Natural killer cell (primary cell): ENCODE measurements around the gene PVR. TPM values are rescaled to one million over a fixed set of nuclear protein-coding genes. Genes with fewer than 3 reads are reported as not detected.

ENCODE experiments used
- ATAC-seq, 3 donors: fragments of 150-1000 bp in 2 of 3; fragments of 200-7000 bp in 1 of 3; cut with Tn5 transposase; 1 replicate in 1 of 3; 2 replicates in 2 of 3; pipeline ENCODE4 v1.10.0; 2021; ENCODE audit warnings: mild to moderate bottlenecking in 2 of 3, moderate library complexity in 2 of 3
- DNase-seq, 2 donors: peaks; one replicate each; pipeline versions ENCODE4 v3.0.0 to v3.0.0-alpha.2; 2013 to 2021; ENCODE audit warnings: mixed read lengths in 1 of 2
- H3K27ac ChIP-seq: one replicate; pipeline ENCODE4 v1.5.1; 2013; ENCODE audit warnings: mild to moderate bottlenecking, low read length
- H3K27me3 ChIP-seq: one replicate; pipeline ENCODE4 v1.6.1; 2013; ENCODE audit warnings: low read length; ENCODE audit not compliant: control insufficient read depth, insufficient read depth
- H3K36me3 ChIP-seq: one replicate; pipeline ENCODE4 v1.6.1; 2013; ENCODE audit warnings: low read length; ENCODE audit not compliant: control insufficient read depth, insufficient read depth
- H3K4me1 ChIP-seq: one replicate; pipeline ENCODE4 v1.6.1; 2013; ENCODE audit warnings: low read length; ENCODE audit not compliant: control insufficient read depth, insufficient read depth
- H3K4me3 ChIP-seq: one replicate; pipeline ENCODE4 v1.5.1; 2013; ENCODE audit warnings: low read length
- H3K9me3 ChIP-seq: one replicate; pipeline ENCODE4 v1.6.1; 2013; ENCODE audit warnings: low read length; ENCODE audit not compliant: control insufficient read depth, insufficient read depth
- H3K27ac Mint-ChIP-seq, 2 donors: one replicate each; pipeline ENCODE4 v1.8.0; 2022; ENCODE audit warnings: mild to moderate bottlenecking in 2 of 2, mixed read lengths in 2 of 2, moderate library complexity in 1 of 2
- H3K27me3 Mint-ChIP-seq, 2 donors: one replicate each; pipeline ENCODE4 v1.8.0; 2022; ENCODE audit warnings: low read depth in 2 of 2, mixed read lengths in 2 of 2
- H3K36me3 Mint-ChIP-seq: one replicate; pipeline ENCODE4 v1.8.0; 2022; ENCODE audit warnings: mixed read lengths
- H3K4me1 Mint-ChIP-seq, 2 donors: one replicate each; pipeline ENCODE4 v1.8.0; 2022; ENCODE audit warnings: mixed read lengths in 2 of 2
- H3K4me3 Mint-ChIP-seq: one replicate; pipeline ENCODE4 v1.8.0; 2022; ENCODE audit warnings: mild to moderate bottlenecking, moderate library complexity, mixed read lengths
- H3K9me3 Mint-ChIP-seq, 2 donors: one replicate each; pipeline ENCODE4 v1.8.0; 2022; ENCODE audit warnings: mixed read lengths in 2 of 2
- CTCF ChIP-seq: fragments of 200-600 bp; IDR thresholded peaks from one replicate; pipeline ENCODE4 v1.8.0; 2022; ENCODE audit warnings: antibody characterized with exemption
- WGBS: methylation state at CpG from one replicate; pipeline ENCODE4 v1.1.7; 2013; ENCODE audit warnings: missing lambda C conversion rate; ENCODE audit not compliant: insufficient coverage; 5-methylcytosine and 5-hydroxymethylcytosine counted together
- intact Hi-C: fragments of 100-400 bp; cut with micrococcal nuclease; formaldehyde crosslinking; loops from one replicate; pipeline ENCODE4 v1.14.2; 2022
- total RNA-seq, 4 donors: library from RNA; stranded (reverse); fragments of 120-200 nt in 1 of 4; gene quantifications; one replicate each; pipeline versions ENCODE4 v1.2.3 to v1.2.4, GENCODE V29; 2013 to 2022

PVR gene
- total RNA-seq, 3 donors from 2014 or later (not counting 1 experiment from before 2014, with no cell fraction given) = 6.6 to 12.6 (median 7.9) TPM

DNA sequence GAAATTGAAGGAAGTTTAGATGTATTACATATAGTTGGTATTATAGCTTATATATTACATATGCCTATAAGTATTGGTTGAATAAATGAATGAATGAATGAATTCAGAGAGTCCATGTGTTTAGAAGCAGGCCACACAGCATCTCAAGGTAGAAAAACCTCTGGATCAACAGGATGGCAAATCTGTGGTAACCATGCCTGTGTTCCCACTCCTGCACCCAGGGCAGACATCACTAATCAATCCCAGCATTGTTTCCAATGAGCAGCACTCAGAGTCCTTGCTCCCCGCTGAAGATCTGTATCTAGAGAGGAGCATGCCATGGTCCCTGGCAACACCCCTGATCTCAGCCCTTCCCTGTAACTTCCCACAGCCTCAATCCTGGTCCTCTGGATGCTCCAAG, 28.5 kb downstream of the PVR start:
- Mint-ChIP-seq H3K9me3 (no peaks in the 10 kb centered on the region), H3K4me3 (no peak overlapping the region), H3K36me3 (no peaks in the 10 kb centered on the region), H3K27ac (no peak overlapping the region), H3K4me1 (no peaks in the 10 kb centered on the region), H3K27me3 (no peaks in the 10 kb centered on the region)
- no peak for TF ChIP-seq CTCF
- intact Hi-C loops = no loop called here
- H3K27ac ChIP-seq = no peak overlapping the region
- no peak for DNase-seq
- H3K36me3 ChIP-seq = no peaks in the 10 kb centered on the region
- no peaks in the 10 kb centered on the region for H3K27me3 ChIP-seq
- ATAC-seq = no peak
- H3K9me3 ChIP-seq = no peaks in the 10 kb centered on the region
- H3K4me3 ChIP-seq = no peak overlapping the region
- no peaks in the 10 kb centered on the region for H3K4me1 ChIP-seq
- 78% methylated on average over 1 of the region's 1 CpG for WGBS

- H3K4me3 ChIP-seq = no peak overlapping the region
- intact Hi-C loops = no loop called here
Observed at GRCh38 chr19:44673510-44673909, 29.8 kb downstream of the PVR start.

GRCh38 chr19:44675521-44675920, 31.8 kb downstream of the PVR start:
- no peak overlapping the region for H3K27ac Mint-ChIP-seq
- no peaks in the 10 kb centered on the region for H3K36me3 ChIP-seq
- no peak overlapping the region for H3K4me3 ChIP-seq
- no peak overlapping the region for H3K27ac ChIP-seq
- no peaks in the 10 kb centered on the region for H3K27me3 ChIP-seq
- DNase-seq (no peak), ATAC-seq (no peak)
- H3K9me3 ChIP-seq = no peaks in the 10 kb centered on the region
- WGBS = 93% methylated on average over 6 of the region's 6 CpGs
- no peak overlapping the region for H3K4me3 Mint-ChIP-seq
- TF ChIP-seq CTCF = no peak
- no peaks in the 10 kb centered on the region for H3K4me1 ChIP-seq
- intact Hi-C loops = no loop called here
- no peaks in the 10 kb centered on the region for H3K4me1 Mint-ChIP-seq
- H3K27me3 Mint-ChIP-seq = no peaks in the 10 kb centered on the region
- no peaks in the 10 kb centered on the region for H3K9me3 Mint-ChIP-seq
- H3K36me3 Mint-ChIP-seq = no peaks in the 10 kb centered on the region

More at GRCh38 chr19:44673510-44673909, 29.8 kb downstream of the PVR start:
- H3K27me3 ChIP-seq = no peaks in the 10 kb centered on the region
- 88% methylated on average over 4 of the region's 4 CpGs for WGBS
- no peaks in the 10 kb centered on the region for H3K27me3 Mint-ChIP-seq
- no peaks in the 10 kb centered on the region for H3K9me3 ChIP-seq
- no peak for ATAC-seq
- H3K27ac Mint-ChIP-seq = no peak overlapping the region
- H3K4me3 Mint-ChIP-seq = no peak overlapping the region
- no peaks in the 10 kb centered on the region for H3K4me1 Mint-ChIP-seq
- no peak for TF ChIP-seq CTCF
- no peaks in the 10 kb centered on the region for H3K36me3 ChIP-seq
- H3K27ac ChIP-seq = no peak overlapping the region
- H3K9me3 Mint-ChIP-seq = no peaks in the 10 kb centered on the region
- no peak for DNase-seq
- H3K4me1 ChIP-seq = no peaks in the 10 kb centered on the region
- H3K36me3 Mint-ChIP-seq = no peaks in the 10 kb centered on the region

GRCh38 chr19:44677019-44677811, 33.5 kb downstream of the PVR start:
- H3K36me3 ChIP-seq = no peaks in the 10 kb centered on the region
- intact Hi-C loops = no loop called here
- no peak for ATAC-seq
- H3K4me1 ChIP-seq = no peaks in the 10 kb centered on the region
- H3K27me3 ChIP-seq = no peaks in the 10 kb centered on the region
- TF ChIP-seq CTCF = no peak
- H3K9me3 ChIP-seq = no peaks in the 10 kb centered on the region
- no peaks in the 10 kb centered on the region for H3K4me1 Mint-ChIP-seq
- DNase-seq = no peak
- H3K4me3 Mint-ChIP-seq = no peak overlapping the region
- no peaks in the 10 kb centered on the region for H3K36me3 Mint-ChIP-seq
- H3K9me3 Mint-ChIP-seq = no peaks in the 10 kb centered on the region
- 90% methylated on average over 7 of the region's 8 CpGs for WGBS
- no peak overlapping the region for H3K27ac Mint-ChIP-seq
- no peak overlapping the region for H3K27ac ChIP-seq
- no peak overlapping the region for H3K4me3 ChIP-seq
- no peaks in the 10 kb centered on the region for H3K27me3 Mint-ChIP-seq
